ENCODE data around the gene KCNG1. TPM values are rescaled to one million over a fixed set of nuclear protein-coding genes. Genes with fewer than 3 reads are reported as not detected.

KCNG1 gene
- total and polyA plus RNA-seq, 2 of the 8 experiments (the other 6 are each of a cell fraction or from before 2014, with no cell fraction given), result 16.0 to 18.0 TPM

DNA sequence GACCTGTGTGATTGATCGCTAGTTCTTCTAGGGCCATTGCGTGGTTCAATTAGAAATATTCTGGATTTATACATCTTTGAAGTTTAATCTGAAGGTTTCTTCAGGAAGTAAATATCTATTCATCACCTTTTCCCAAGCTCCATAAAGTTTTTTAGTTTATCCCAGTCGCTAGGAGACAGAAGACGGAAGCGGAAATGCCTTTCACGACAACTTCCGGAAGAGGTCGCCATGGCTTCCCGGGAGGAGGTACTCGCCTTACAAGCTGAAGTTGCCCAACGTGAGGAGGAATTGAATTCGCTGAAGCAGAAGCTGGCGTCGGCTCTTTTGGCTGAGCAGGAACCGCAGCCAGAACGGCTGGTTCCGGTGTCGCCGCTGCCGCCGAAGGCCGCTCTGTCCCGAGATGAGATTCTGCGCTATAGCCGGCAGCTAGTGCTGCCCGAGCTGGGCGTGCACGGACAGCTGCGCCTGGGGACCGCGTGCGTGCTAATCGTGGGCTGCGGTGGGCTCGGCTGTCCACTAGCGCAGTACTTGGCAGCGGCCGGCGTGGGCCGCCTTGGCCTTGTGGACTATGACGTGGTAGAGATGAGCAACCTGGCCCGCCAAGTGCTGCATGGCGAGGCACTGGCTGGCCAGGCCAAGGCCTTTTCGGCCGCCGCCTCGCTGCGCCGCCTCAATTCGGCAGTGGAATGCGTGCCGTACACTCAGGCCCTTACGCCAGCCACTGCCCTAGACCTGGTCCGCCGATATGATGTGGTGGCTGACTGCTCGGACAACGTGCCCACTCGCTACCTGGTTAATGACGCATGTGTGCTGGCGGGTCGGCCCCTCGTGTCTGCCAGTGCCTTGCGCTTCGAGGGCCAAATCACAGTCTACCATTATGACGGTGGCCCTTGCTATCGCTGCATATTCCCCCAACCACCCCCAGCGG, 64.0 kb downstream of the KCNG1 start, which contains the start of gene MOCS3:
TSS of gene MOCS3 (plus strand) at position 204 of the 928 bp plus-strand sequence. CDS start at position 229, 25 bp downstream.
- Histone ChIP-seq H3K4ac (replicated peaks; ENCODE audit: insufficient read length, low read depth, low read length) (peak within 1 kb of the TSS; percentile 80), H2AK5ac (ENCODE audit: low read depth, low read length) (peak within 1 kb of the TSS; percentile 94; the same call in 1 of the 2 replicates), H4K20me1 (replicated peaks in 1 of 2; ENCODE audit: control insufficient read depth in 1 of 2, insufficient read depth in 2 of 2, low read length in 2 of 2) (peaks cover 16 to 20% of the 10 kb centered on the region in 2 experiments), H3K9me3 (ENCODE audit: insufficient read depth in 2 of 2, low read depth in 1 of 2, low read length in 1 of 2) (no peaks in the 10 kb centered on the region), H4K5ac (ENCODE audit: insufficient read length, low read depth, low read length) (peak within 1 kb of the TSS; percentile 93), H3K23ac (ENCODE audit: insufficient read length) (no peak within 1 kb of the TSS), H2BK5ac (ENCODE audit: low read depth, low read length) (peak within 1 kb of the TSS; percentile 91), H3K9ac (replicated peaks in 1 of 4; ENCODE audit: extremely low read depth in 1 of 4, low read depth in 3 of 4, low read length in 3 of 4) (peak within 1 kb of the TSS; percentile 78 to 97 (median 86)), H3K4me1 (replicated peaks in 1 of 4; ENCODE audit: control insufficient read depth in 3 of 4, insufficient read depth in 4 of 4, low read length in 3 of 4) (peaks cover 4 to 8% (median 6%) of the 10 kb centered on the region in 4 experiments), H3K18ac (ENCODE audit: extremely low read depth, low read length) (no peak within 1 kb of the TSS), H3K56ac (replicated peaks; ENCODE audit: insufficient read length, low read depth, low read length) (peak within 1 kb of the TSS; percentile 40), H3K4me3 (ENCODE audit: extremely low read depth in 1 of 4, insufficient read depth in 2 of 4, low read depth in 3 of 4, low read length in 4 of 4) (peak within 1 kb of the TSS; percentile 77 to 99 (median 94)), H2BK12ac (ENCODE audit: low read depth, low read length) (peak within 1 kb of the TSS; percentile 18; the same call in 1 of the 2 replicates), H4K8ac (ENCODE audit: extremely low read depth, insufficient read depth, low read length) (peak within 1 kb of the TSS; percentile 97), H3K4me2 (ENCODE audit: insufficient read depth in 1 of 2, low read depth in 2 of 2, low read length in 2 of 2) (peak within 1 kb of the TSS; percentile 96 to 98), H2BK120ac (replicated peaks; ENCODE audit: low read depth, low read length) (no peak within 1 kb of the TSS), H3K14ac (ENCODE audit: insufficient read length) (no peak within 1 kb of the TSS), H3K79me1 (ENCODE audit: low read depth, low read length) (peaks cover 8% of the 10 kb centered on the region; the same call in 1 of the 2 replicates), H3K23me2 (ENCODE audit: low read depth, low read length) (peaks cover 15% of the 10 kb centered on the region), H4K91ac (replicated peaks; ENCODE audit: insufficient read length, low read length) (peak within 1 kb of the TSS; percentile 65), H3K27ac (ENCODE audit: low read depth, low read length) (peak within 1 kb of the TSS; percentile 98), H3K27me3 (replicated peaks in 1 of 4; ENCODE audit: control insufficient read depth in 3 of 4, extremely low read depth in 1 of 4, insufficient read depth in 3 of 4, low read length in 3 of 4) (no peaks in the 10 kb centered on the region), H3K36me3 (ENCODE audit: control insufficient read depth in 2 of 4, insufficient read depth in 4 of 4, low read length in 3 of 4) (peaks cover under 1 to 11% (median 2%) of the 10 kb centered on the region in 4 experiments; a peak in 4 of 8 replicates), H3K79me2 (ENCODE audit: control insufficient read depth in 1 of 2, insufficient read depth in 2 of 2, low read length in 2 of 2) (peaks cover 23 to 67% of the 10 kb centered on the region in 2 experiments), H2BK20ac (ENCODE audit: low read length) (no peak within 1 kb of the TSS), H2AFZ (ENCODE audit: low read length) (peak within 1 kb of the TSS; percentile 95), H2BK15ac (ENCODE audit: low read length) (no peak within 1 kb of the TSS)
- no peak for FAIRE-seq
- CTCF ChIA-PET (ENCODE audit: partially characterized antibody), result interaction anchor here (1.2 to 2.4 kb wide), 4 partner anchors 10 to 165 kb away, joined by 4 to 6 read pairs (median 5); no protein-coding TSS in a partner anchor
- POLR2A ChIA-PET (ENCODE audit: partially characterized antibody), result interaction anchor here (0.6 to 2.7 kb wide), 22 partner anchors 9 to 841 kb away, joined by 3 to 44 read pairs (median 4); partner anchors contain the start of genes ADNP and BCAS4
- DNase-seq (ENCODE audit: low read depth in 1 of 2, low spot score in 2 of 2), result peak; percentile 38 to 78
- WGBS, 2 experiments (ENCODE audit: extremely low coverage in 1 of 2, insufficient coverage in 1 of 2, insufficient read length in 1 of 2, insufficient replicate concordance in 2 of 2, low coverage in 1 of 2, low lambda C conversion rate in 2 of 2, missing lambda C conversion rate in 1 of 2), result 3% methylated on average over 66 of the region's 67 CpGs; no CpG with 5 or more reads in 1 of the 2 experiments
- TF ChIP-seq ZNF274 (IDR thresholded peaks at IDR 0.05; ENCODE audit: borderline replicate concordance, extremely low read depth, low read length), result no peak
- TF ChIP-seq, protein P1, sequence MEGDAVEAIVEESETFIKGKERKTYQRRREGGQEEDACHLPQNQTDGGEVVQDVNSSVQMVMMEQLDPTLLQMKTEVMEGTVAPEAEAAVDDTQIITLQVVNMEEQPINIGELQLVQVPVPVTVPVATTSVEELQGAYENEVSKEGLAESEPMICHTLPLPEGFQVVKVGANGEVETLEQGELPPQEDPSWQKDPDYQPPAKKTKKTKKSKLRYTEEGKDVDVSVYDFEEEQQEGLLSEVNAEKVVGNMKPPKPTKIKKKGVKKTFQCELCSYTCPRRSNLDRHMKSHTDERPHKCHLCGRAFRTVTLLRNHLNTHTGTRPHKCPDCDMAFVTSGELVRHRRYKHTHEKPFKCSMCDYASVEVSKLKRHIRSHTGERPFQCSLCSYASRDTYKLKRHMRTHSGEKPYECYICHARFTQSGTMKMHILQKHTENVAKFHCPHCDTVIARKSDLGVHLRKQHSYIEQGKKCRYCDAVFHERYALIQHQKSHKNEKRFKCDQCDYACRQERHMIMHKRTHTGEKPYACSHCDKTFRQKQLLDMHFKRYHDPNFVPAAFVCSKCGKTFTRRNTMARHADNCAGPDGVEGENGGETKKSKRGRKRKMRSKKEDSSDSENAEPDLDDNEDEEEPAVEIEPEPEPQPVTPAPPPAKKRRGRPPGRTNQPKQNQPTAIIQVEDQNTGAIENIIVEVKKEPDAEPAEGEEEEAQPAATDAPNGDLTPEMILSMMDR (IDR thresholded peaks at IDR 0.05; ENCODE audit: control extremely low read depth in 1 of 3, insufficient read depth in 1 of 3, low read depth in 1 of 3, low read length in 3 of 3), result no peak
- no peak for TF ChIP-seq KDM1A (IDR thresholded peaks at IDR 0.05; ENCODE audit: borderline replicate concordance, low read length)
- TF ChIP-seq SP4 (IDR thresholded peaks at IDR 0.05; ENCODE audit: low read length), result no peak
- no peak for TF ChIP-seq NANOG (IDR thresholded peaks at IDR 0.05; ENCODE audit: insufficient read depth, low read depth, low read length, poor library complexity, severe bottlenecking)
- TF ChIP-seq POLR2A (IDR thresholded peaks at IDR 0.05; ENCODE audit: control extremely low read depth in 1 of 2, low read depth in 2 of 2, low read length in 2 of 2), result no peak
- TF ChIP-seq GABPA (IDR thresholded peaks at IDR 0.05; ENCODE audit: borderline replicate concordance, insufficient read depth, low read length), result peak; percentile 94
- peak; percentile 70 for TF ChIP-seq ASH2L (IDR thresholded peaks at IDR 0.05; ENCODE audit: low read length)

Measured in H1 (cell line).